Transverse colon (tissue), 4 donors: ENCODE data around the gene ASTN1. TPM values are rescaled to one million over a fixed set of nuclear protein-coding genes. Genes with fewer than 3 reads are reported as not detected.

Source experiments
- DNase-seq: peaks from one replicate; pipeline ENCODE4 v3.0.0-alpha.2; 2019
- H3K27ac ChIP-seq, 4 donors: fragments of 200-600 bp; sonication (generic); 2 replicates each; pipeline ENCODE4 v1.5.1; 2016 to 2018; ENCODE audit warnings: inconsistent platforms in 4 of 4
- H3K27me3 ChIP-seq: fragments of 200-600 bp; sonication (generic); 2 replicates; pipeline ENCODE4 v1.5.1; 2017; ENCODE audit warnings: inconsistent platforms
- H3K36me3 ChIP-seq, 4 donors: fragments of 200-600 bp; sonication (generic); 2 replicates each; pipeline ENCODE4 v1.5.1; 2017 to 2019; ENCODE audit warnings: inconsistent platforms in 4 of 4
- H3K4me1 ChIP-seq, 4 donors: fragments of 200-600 bp; sonication (generic); 2 replicates each; pipeline ENCODE4 v1.5.1; 2017 to 2020; ENCODE audit warnings: inconsistent platforms in 4 of 4
- H3K4me3 ChIP-seq, 4 donors: fragments of 200-600 bp; sonication (generic); 1 replicate in 1 of 4; 2 replicates in 3 of 4; pipeline versions ENCODE4 v1.5.1 to v1.6.1; 2017 to 2019; ENCODE audit warnings: inconsistent platforms in 4 of 4
- H3K9me3 ChIP-seq, 2 donors: fragments of 200-600 bp; sonication (generic); 2 replicates each; pipeline ENCODE4 v1.5.1; 2017 to 2019; ENCODE audit warnings: inconsistent platforms in 2 of 2
- EP300 ChIP-seq: sonication (generic); formaldehyde crosslinking; IDR thresholded peaks from one replicate; pipeline ENCODE4 v1.6.1; 2017; ENCODE audit warnings: antibody characterized with exemption, low read depth
- POLR2A ChIP-seq: fragments of 450-650 bp; IDR thresholded peaks from one replicate; pipeline ENCODE4 v1.6.1; 2016; ENCODE audit warnings: antibody characterized with exemption, mild to moderate bottlenecking, moderate library complexity
- POLR2AphosphoS5 ChIP-seq, 3 donors: sonication (generic); formaldehyde crosslinking; IDR thresholded peaks; one replicate each; pipeline ENCODE4 v1.6.1; 2016; ENCODE audit warnings: antibody characterized with exemption in 3 of 3
- WGBS, 2 donors: methylation state at CpG; one replicate each; pipeline ENCODE4 v1.1.5; 2018; ENCODE audit warnings: low coverage in 1 of 2; 5-methylcytosine and 5-hydroxymethylcytosine counted together
- in situ Hi-C, 4 donors: fragments of 200-750 bp; cut with MboI; loops; one replicate each; pipeline versions ENCODE4 v1.15.0 to v1.15.1; 2017; ENCODE audit warnings: low sequenced_read_pairs in 3 of 4, low pct_ligation_motif_present in 1 of 4, low pct_unique_long_range_greater_than_20kb in 1 of 4
- intact Hi-C: fragments of 100-400 bp; cut with DNase I; formaldehyde crosslinking; loops from one replicate; pipeline ENCODE4 v1.15.1; 2023; ENCODE audit warnings: low total_unique reads
- total RNA-seq, 4 donors: library from RNA; depleted of rRNA; stranded (reverse); fragments of >200 nt; gene quantifications; one replicate each; pipeline ENCODE4 v1.1.0, GENCODE V29; 2016
- TF ChIP-seq, protein P1 (sequence below), 5 experiments: fragments of 200-600 bp in 3 of 5; fragments of 450-650 bp in 2 of 5; sonication (generic) in 3 of 5; IDR thresholded peaks; 1 replicate in 2 of 5; 2 replicates in 3 of 5; pipeline ENCODE4 v1.5.1; 2016 to 2017; ENCODE audit warnings: antibody characterized with exemption in 5 of 5, inconsistent platforms in 3 of 5, mild to moderate bottlenecking in 2 of 5, moderate library complexity in 1 of 5

The ASTN1 gene
- total RNA-seq, 4 donors from 2014 or later, result 0.27 to 3.0 (median 0.74) TPM

DNA sequence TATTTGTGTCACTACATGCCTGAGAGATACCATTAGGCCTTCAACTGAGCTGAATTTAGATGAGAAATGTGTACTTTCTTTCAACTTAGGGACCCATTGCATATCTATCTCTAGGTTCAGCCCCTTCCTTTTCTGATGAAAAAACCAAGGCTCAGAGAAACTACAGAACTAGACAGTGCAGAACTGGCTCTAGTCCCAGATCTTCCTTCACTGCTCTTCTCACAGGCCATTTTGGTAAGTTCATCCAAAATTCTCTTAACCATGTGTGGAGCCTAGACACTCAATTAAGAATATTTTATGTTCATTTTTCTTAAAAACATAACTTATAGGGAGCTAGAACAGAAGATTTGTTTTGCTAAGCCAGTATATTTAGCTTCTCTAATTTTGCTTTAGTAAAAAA is 128.9 kb downstream of the ASTN1 start:
- H3K27me3 ChIP-seq, result no peaks in the 10 kb centered on the region
- H3K4me3 ChIP-seq, result no peak overlapping the region
- TF ChIP-seq POLR2AphosphoS5 (IDR thresholded peaks at IDR 0.05), result no peak
- TF ChIP-seq, protein P1, sequence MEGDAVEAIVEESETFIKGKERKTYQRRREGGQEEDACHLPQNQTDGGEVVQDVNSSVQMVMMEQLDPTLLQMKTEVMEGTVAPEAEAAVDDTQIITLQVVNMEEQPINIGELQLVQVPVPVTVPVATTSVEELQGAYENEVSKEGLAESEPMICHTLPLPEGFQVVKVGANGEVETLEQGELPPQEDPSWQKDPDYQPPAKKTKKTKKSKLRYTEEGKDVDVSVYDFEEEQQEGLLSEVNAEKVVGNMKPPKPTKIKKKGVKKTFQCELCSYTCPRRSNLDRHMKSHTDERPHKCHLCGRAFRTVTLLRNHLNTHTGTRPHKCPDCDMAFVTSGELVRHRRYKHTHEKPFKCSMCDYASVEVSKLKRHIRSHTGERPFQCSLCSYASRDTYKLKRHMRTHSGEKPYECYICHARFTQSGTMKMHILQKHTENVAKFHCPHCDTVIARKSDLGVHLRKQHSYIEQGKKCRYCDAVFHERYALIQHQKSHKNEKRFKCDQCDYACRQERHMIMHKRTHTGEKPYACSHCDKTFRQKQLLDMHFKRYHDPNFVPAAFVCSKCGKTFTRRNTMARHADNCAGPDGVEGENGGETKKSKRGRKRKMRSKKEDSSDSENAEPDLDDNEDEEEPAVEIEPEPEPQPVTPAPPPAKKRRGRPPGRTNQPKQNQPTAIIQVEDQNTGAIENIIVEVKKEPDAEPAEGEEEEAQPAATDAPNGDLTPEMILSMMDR (IDR thresholded peaks at IDR 0.05), result no peak
- no peak for TF ChIP-seq EP300
- TF ChIP-seq POLR2A, result no peak
- no peaks in the 10 kb centered on the region for H3K4me1 ChIP-seq
- in situ Hi-C loops (no loop called here), intact Hi-C loops (no loop called here)
- H3K27ac ChIP-seq, result no peak overlapping the region
- no peak for DNase-seq
- no peaks in the 10 kb centered on the region for H3K9me3 ChIP-seq
- no peaks in the 10 kb centered on the region for H3K36me3 ChIP-seq

DNA sequence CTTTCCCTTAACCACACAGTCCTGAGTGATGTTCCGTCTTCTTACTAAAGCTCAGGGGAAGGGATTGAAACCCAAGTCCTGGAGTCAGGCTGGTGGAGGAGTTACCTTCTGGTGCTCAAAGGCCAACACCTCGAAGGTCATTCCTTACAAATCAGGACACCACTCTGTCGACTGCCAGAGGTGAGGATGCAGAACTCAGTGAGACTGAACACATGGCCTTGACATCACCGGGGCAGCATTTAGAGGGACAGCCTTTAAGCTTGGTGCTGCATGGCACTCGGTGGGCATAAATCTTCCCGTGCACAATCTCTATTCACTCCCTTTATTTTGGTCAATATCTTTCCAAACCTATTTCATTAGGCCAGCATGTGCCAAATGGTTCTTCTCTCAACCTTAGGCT is 130.9 kb downstream of the ASTN1 start:
- Histone ChIP-seq H3K9me3 (no peaks in the 10 kb centered on the region), H3K36me3 (no peaks in the 10 kb centered on the region), H3K4me1 (no peaks in the 10 kb centered on the region), H3K27me3 (no peaks in the 10 kb centered on the region), H3K4me3 (no peak overlapping the region), H3K27ac (no peak overlapping the region)
- 70 to 87% methylated on average over 4 to 6 of the region's 6 CpGs for WGBS, 2 donors
- no peak for DNase-seq
- in situ Hi-C loops, result no loop called here
- intact Hi-C loops, result no loop called here
- TF ChIP-seq POLR2AphosphoS5 (IDR thresholded peaks at IDR 0.05) (no peak), EP300 (no peak), POLR2A (no peak)
- TF ChIP-seq, protein P1 (IDR thresholded peaks at IDR 0.05), result no peak

DNA sequence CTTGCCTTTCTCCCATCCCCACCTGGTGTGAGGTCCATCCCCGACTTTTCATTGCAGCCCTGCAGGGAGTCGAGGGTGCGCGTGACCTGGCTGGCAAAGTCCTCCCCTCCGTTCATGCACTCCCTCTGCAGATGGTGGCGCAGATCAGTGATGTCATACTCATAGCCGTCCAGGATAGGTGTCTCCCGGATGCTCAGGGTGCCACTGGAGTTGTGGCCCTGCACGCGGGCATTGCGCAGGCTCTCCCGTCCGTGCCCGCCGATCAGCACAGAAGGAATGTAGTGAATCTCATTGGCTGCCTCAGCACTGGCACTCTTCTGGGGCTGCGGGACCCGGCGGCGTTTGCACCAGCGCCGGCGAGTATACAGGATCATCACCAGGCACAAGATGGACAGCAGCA is 132.1 kb downstream of the ASTN1 start:
- 57 to 94% methylated on average over 4 to 20 of the region's 22 CpGs for WGBS, 2 donors
- Histone ChIP-seq H3K36me3 (no peaks in the 10 kb centered on the region), H3K4me1 (no peaks in the 10 kb centered on the region), H3K9me3 (no peaks in the 10 kb centered on the region), H3K27ac (no peak overlapping the region), H3K4me3 (no peak overlapping the region), H3K27me3 (no peaks in the 10 kb centered on the region)
- in situ Hi-C loops, result no loop called here
- intact Hi-C loops, result no loop called here
- no peak for DNase-seq
- TF ChIP-seq EP300 (no peak), POLR2A (no peak), POLR2AphosphoS5 (IDR thresholded peaks at IDR 0.05) (no peak)
- TF ChIP-seq, protein P1 (IDR thresholded peaks at IDR 0.05), result no peak

DNA sequence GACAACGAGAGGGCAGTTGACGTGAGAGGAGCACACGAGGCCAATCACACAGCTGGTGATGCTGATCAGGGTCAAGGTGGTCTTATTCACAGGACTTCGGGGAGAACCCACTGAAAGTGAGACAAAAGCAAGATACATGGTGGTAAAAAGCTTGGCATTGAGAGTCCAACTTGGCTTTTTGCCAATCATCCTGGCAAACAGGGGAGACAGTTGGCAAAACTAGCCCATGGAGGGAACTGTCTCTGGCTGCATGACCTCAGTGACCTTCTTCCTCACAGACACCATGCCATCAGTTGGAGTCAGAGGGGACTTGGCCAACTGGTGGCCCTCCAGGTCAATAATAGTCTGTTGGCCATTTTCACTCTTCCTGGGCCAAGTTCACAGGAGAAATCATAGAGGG is 139.9 kb downstream of the ASTN1 start:
- no peak for DNase-seq
- TF ChIP-seq EP300 (no peak), POLR2AphosphoS5 (IDR thresholded peaks at IDR 0.05) (no peak), POLR2A (no peak)
- TF ChIP-seq, protein P1 (IDR thresholded peaks at IDR 0.05), result no peak
- intact Hi-C loops (no loop called here), in situ Hi-C loops (no loop called here)
- Histone ChIP-seq H3K27ac (no peak overlapping the region), H3K4me3 (no peak overlapping the region), H3K27me3 (no peaks in the 10 kb centered on the region), H3K9me3 (no peaks in the 10 kb centered on the region), H3K4me1 (no peaks in the 10 kb centered on the region), H3K36me3 (no peaks in the 10 kb centered on the region)
- whole genome bisulfite sequencing, 2 donors, result 64 to 81% methylated on average over 3 to 4 of the region's 4 CpGs
